Measurements from ENCODE around the gene CTNNB1. TPM values are rescaled to one million over a fixed set of nuclear protein-coding genes. Genes with fewer than 3 reads are reported as not detected.

CTNNB1 gene
- total and polyA plus RNA-seq, 2 of the 8 experiments (the other 6 are each of a cell fraction or from before 2014, with no cell fraction given) = 356 to 579 TPM

DNA sequence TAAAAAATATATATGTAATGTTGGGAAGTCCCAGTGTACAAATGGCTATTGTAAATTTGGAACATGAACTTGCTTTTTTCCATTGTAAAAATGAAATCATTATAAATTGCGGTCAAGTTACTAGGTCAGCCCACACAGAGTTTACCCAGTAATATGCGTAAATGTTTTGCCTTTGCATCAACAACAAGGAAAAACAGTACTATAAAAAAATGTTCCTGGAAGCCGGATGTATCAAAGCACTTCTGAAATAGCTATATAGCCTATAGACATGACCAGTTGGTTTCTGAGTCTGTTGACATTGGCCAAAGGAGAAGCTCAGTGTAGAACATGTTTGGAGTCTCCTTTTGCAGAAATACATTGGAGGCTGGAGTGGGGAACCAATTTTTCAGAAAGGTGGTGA lies 23.2 kb downstream of the CTNNB1 start (continued):
- no peak for TF ChIP-seq TBP (IDR thresholded peaks at IDR 0.05; ENCODE audit: low read depth, low read length)
- no peak for TF ChIP-seq PHF8 (conservative IDR thresholded peaks at IDR 0.05; ENCODE audit: low read depth, low read length)
- TF ChIP-seq EGR1 (IDR thresholded peaks at IDR 0.05; ENCODE audit: borderline replicate concordance, low read depth, low read length) = no peak
- TF ChIP-seq SP2 (IDR thresholded peaks at IDR 0.05; ENCODE audit: low read length) = no peak
- TF ChIP-seq POLR2AphosphoS5 (IDR thresholded peaks at IDR 0.05; ENCODE audit: low read depth, low read length) = no peak
- no peak for TF ChIP-seq EZH2 (IDR thresholded peaks at IDR 0.05; ENCODE audit: low read depth, low read length, severe bottlenecking)

All from H1 (cell line).